ENCODE data around the gene EBF3.

Gene EBF3

GRCh38 chr10:129967579-129968019, 3.5 kb upstream of the EBF3 start:
- no peak overlapping the region for H3K4me3 ChIP-seq (ENCODE audit: low read depth, low read length)
- no peak for TF ChIP-seq CTCF (IDR thresholded peaks at IDR 0.05; ENCODE audit: borderline replicate concordance, insufficient read depth, low read depth, low read length)

- TF ChIP-seq CTCF (IDR thresholded peaks at IDR 0.05; ENCODE audit: borderline replicate concordance, insufficient read depth, low read depth, low read length), result no peak
- H3K4me3 ChIP-seq (ENCODE audit: low read depth, low read length), result no peak overlapping the region
Measured at GRCh38 chr10:129966889-129967578, 3.0 kb upstream of the EBF3 start.

- H3K4me3 ChIP-seq (ENCODE audit: low read depth, low read length), result no peak overlapping the region
- TF ChIP-seq CTCF (IDR thresholded peaks at IDR 0.05; ENCODE audit: borderline replicate concordance, insufficient read depth, low read depth, low read length), result no peak
Measured at GRCh38 chr10:129966370-129966888, 2.4 kb upstream of the EBF3 start.

GRCh38 chr10:129965959-129966358, 1.9 kb upstream of the EBF3 start:
- no peak for TF ChIP-seq CTCF (IDR thresholded peaks at IDR 0.05; ENCODE audit: borderline replicate concordance, insufficient read depth, low read depth, low read length)
- H3K4me3 ChIP-seq (ENCODE audit: low read depth, low read length), result no peak overlapping the region

- TF ChIP-seq CTCF (IDR thresholded peaks at IDR 0.05; ENCODE audit: borderline replicate concordance, insufficient read depth, low read depth, low read length), result no peak
- H3K4me3 ChIP-seq (ENCODE audit: low read depth, low read length), result no peak overlapping the region
Measured at GRCh38 chr10:129965425-129965808, 1.3 kb upstream of the EBF3 start.

- no peak for TF ChIP-seq CTCF (IDR thresholded peaks at IDR 0.05; ENCODE audit: borderline replicate concordance, insufficient read depth, low read depth, low read length)
- no peak overlapping the region for H3K4me3 ChIP-seq (ENCODE audit: low read depth, low read length)
Measured at GRCh38 chr10:129964611-129965424, 744 bp upstream of the EBF3 start.

Data from GM12875 (cell line).